Neutrophil (primary cell): ENCODE results near the gene ARHGAP6.

Experiments used
- H3K27ac ChIP-seq: fragments of 200-600 bp; sonication (generic); 2 replicates; pipeline ENCODE4 v1.5.1; 2016; ENCODE audit warnings: mild to moderate bottlenecking, moderate library complexity
- H3K27me3 ChIP-seq: fragments of 200-600 bp; sonication (generic); 2 replicates; pipeline ENCODE4 v1.6.0; 2016; ENCODE audit warnings: mild to moderate bottlenecking
- H3K36me3 ChIP-seq: fragments of 200-600 bp; sonication (generic); 2 replicates; pipeline ENCODE4 v1.5.1; 2017
- H3K4me1 ChIP-seq, 2 experiments: fragments of 200-600 bp in 1 of 2; sonication (generic) in 1 of 2; 1 replicate in 1 of 2; 2 replicates in 1 of 2; pipeline versions ENCODE4 v1.5.1 to v1.6.1; 2013 to 2016; ENCODE audit warnings: low read depth in 1 of 2, low read length in 1 of 2, mild to moderate bottlenecking in 1 of 2, moderate library complexity in 1 of 2; ENCODE audit not compliant: control insufficient read depth in 1 of 2, insufficient read depth in 1 of 2
- H3K4me3 ChIP-seq, 2 experiments: fragments of 200-600 bp in 1 of 2; sonication (generic) in 1 of 2; 1 replicate in 1 of 2; 2 replicates in 1 of 2; pipeline ENCODE4 v1.5.1; 2013 to 2016; ENCODE audit warnings: low read depth in 1 of 2, low read length in 1 of 2, mild to moderate bottlenecking in 1 of 2, moderate library complexity in 1 of 2
- H3K9me3 ChIP-seq: fragments of 200-600 bp; sonication (generic); 2 replicates; pipeline ENCODE4 v1.5.1; 2016
- TF ChIP-seq, protein P1 (sequence below): fragments of 200-600 bp; sonication (generic); IDR thresholded peaks from 2 replicates; pipeline ENCODE4 v1.5.1; 2016; ENCODE audit warnings: antibody characterized with exemption

Gene ARHGAP6

DNA sequence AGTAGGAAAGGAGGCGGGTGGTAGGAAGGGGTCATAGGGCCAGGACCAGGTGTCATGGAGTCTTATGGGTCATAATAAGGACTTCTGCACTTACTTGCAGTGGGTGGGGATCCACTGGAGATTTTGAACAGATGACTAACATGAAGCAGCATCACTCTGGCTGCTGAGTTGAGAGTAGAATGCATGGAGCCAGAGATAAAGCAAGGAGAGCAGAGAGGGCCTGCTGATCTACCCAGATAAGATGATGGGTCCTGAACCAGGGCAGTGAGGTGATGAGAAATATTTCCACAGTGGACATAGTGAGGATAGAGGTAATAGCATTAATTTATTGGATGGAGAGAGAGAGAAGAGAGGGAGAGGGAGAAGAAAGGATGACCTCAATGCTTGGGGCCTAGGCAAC lies 506.6 kb downstream of the ARHGAP6 start:
- TF ChIP-seq, protein P1, sequence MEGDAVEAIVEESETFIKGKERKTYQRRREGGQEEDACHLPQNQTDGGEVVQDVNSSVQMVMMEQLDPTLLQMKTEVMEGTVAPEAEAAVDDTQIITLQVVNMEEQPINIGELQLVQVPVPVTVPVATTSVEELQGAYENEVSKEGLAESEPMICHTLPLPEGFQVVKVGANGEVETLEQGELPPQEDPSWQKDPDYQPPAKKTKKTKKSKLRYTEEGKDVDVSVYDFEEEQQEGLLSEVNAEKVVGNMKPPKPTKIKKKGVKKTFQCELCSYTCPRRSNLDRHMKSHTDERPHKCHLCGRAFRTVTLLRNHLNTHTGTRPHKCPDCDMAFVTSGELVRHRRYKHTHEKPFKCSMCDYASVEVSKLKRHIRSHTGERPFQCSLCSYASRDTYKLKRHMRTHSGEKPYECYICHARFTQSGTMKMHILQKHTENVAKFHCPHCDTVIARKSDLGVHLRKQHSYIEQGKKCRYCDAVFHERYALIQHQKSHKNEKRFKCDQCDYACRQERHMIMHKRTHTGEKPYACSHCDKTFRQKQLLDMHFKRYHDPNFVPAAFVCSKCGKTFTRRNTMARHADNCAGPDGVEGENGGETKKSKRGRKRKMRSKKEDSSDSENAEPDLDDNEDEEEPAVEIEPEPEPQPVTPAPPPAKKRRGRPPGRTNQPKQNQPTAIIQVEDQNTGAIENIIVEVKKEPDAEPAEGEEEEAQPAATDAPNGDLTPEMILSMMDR = no peak
- H3K9me3 ChIP-seq = no peaks in the 10 kb centered on the region
- H3K4me3 ChIP-seq = no peak overlapping the region
- H3K4me1 ChIP-seq = no peaks in the 10 kb centered on the region
- no peaks in the 10 kb centered on the region for H3K36me3 ChIP-seq
- no peaks in the 10 kb centered on the region for H3K27me3 ChIP-seq
- no peak overlapping the region for H3K27ac ChIP-seq

DNA sequence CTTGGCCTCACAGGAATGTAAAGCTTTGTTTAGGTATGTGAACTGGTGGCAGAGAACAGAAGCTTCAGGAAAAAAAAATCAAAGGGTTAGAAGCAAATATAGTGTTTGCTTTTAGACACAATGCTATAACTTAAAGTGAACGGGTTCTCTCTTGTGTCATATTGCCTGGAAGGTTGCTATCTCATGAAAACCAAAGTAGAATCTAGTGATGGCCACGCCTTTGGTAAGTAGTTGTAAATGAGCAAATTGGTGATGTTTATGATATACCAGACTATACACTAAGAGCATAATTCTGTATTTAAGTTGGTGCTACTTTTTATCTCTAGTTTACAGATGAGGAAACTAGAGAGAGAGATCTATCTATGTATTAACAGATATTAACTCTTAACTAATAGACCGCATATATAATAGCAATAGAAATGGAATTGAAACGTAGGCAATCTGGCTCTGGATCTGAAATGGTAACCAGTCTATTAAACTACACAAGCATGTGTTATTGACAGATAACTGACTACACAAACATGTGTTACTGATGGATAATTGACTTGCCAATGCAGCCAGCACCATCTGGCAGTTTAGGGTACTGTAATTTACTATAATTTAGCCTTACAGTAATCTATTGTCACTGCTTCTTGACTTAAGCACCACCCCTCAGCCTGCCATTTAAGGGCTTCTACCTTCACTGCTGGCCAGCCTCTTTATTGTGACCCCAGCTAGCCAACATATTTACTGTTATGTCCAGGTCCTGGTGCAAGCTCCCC lies 513.7 kb downstream of the ARHGAP6 start:
- no peaks in the 10 kb centered on the region for H3K36me3 ChIP-seq
- H3K4me1 ChIP-seq = no peaks in the 10 kb centered on the region
- no peaks in the 10 kb centered on the region for H3K27me3 ChIP-seq
- no peak overlapping the region for H3K4me3 ChIP-seq
- H3K9me3 ChIP-seq = no peaks in the 10 kb centered on the region
- no peak overlapping the region for H3K27ac ChIP-seq
- TF ChIP-seq, protein P1 = no peak

DNA sequence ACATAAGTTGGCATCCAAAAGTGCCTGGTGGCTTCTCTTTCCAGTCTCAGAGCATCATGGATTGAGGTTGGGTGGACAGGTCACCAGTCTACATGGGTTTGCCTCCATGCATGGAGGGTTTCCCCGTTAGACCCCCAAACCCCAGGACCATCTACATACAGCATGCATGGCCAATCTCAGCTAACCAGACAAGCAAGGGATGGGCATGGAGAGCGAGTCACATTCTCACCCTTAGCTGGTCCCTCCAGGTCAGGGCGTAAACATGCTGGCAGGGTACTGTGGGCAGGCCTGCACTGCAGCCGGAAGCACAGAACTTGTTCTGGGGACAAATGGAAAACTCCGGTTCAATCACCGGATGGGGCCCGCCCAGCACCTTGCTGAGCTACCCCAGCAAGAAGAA lies 517.3 kb downstream of the ARHGAP6 start:
- Histone ChIP-seq H3K4me1 (peaks cover 0 to 4% of the 10 kb centered on the region in 2 experiments), H3K36me3 (no peaks in the 10 kb centered on the region), H3K9me3 (no peaks in the 10 kb centered on the region), H3K4me3 (no peak overlapping the region), H3K27me3 (no peaks in the 10 kb centered on the region), H3K27ac (no peak overlapping the region)
- TF ChIP-seq, protein P1 = no peak

DNA sequence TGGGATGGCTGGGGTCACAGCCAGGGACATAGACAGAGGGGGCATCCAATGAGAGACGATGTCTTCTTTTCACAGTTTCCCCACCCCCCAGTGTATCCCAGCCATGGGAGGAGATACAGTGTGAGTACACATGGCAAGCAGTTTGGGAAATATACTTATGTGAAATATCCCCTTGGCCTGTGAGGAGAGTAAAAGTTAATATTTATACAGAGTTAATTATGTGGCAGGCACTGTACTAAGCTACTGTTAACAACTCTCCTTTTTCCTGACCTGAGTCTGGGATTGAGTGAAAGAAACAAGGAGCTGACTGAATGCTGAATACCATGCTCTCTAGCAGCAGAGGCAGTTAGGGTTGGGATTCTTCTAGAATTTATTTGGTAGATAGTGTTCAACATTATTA lies 519.3 kb downstream of the ARHGAP6 start:
- TF ChIP-seq, protein P1 = no peak
- no peaks in the 10 kb centered on the region for H3K36me3 ChIP-seq
- H3K4me3 ChIP-seq = no peak overlapping the region
- peaks cover 0 to 4% of the 10 kb centered on the region in 2 experiments for H3K4me1 ChIP-seq
- H3K27ac ChIP-seq = no peak overlapping the region
- H3K27me3 ChIP-seq = no peaks in the 10 kb centered on the region
- H3K9me3 ChIP-seq = no peaks in the 10 kb centered on the region

DNA sequence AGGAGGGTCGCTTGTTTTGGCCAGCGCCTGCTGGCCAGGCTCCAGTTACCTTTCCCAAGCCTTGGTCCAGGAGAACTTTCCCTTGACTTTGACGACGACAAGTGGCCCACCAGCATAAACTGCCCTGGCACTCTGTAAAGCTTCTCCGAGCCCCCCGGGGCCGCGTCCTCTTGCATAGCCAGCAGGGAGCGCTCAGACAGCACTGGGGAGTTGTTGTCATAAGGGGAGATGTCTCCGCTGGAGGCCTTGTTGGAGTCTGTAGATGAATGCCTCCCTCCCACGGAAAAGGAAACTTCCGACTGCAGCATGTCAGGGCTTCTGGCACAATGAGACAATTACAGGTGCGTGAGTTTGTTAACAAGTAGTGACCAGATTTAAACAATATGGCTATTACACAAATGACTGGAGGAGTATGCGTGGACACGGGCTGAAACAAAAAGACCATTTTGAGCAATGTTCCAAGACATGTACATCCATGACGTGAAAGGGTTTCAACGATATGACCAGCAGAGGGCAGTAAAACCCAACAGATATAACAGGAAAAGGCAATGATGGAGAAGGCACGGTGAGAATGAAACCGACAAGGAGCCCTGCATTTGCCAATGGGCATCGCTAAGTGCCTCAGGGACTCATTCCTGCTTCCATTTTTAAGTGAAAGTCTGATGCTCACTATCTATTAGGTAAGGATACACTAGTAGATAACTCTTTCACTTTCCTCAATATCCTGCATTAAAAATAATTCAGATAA lies 521.6 kb downstream of the ARHGAP6 start:
- Histone ChIP-seq H3K27ac (no peak overlapping the region), H3K9me3 (no peaks in the 10 kb centered on the region), H3K4me1 (peaks cover 0 to 4% of the 10 kb centered on the region in 2 experiments), H3K27me3 (peaks cover 2% of the 10 kb centered on the region), H3K4me3 (no peak overlapping the region), H3K36me3 (no peaks in the 10 kb centered on the region)
- TF ChIP-seq, protein P1 = no peak
